MM.1S (cell line): Measurements from ENCODE around the gene NKG7.

Experiments
- DNase-seq: peaks from one replicate; pipeline ENCODE4 v3.0.0-alpha.2; 2015
- H2AFZ ChIP-seq: fragments of 300-600 bp; sonication (generic); 2 replicates; pipeline ENCODE4 v1.6.0; 2016; ENCODE audit warnings: antibody characterized with exemption, low read length
- H3F3A ChIP-seq: fragments of 300-600 bp; sonication (generic); 2 replicates; pipeline ENCODE4 v1.6.1; 2016; ENCODE audit warnings: mild to moderate bottlenecking, antibody characterized with exemption, low read length, moderate library complexity, mixed read lengths; ENCODE audit not compliant: insufficient read depth
- H3K27ac ChIP-seq: fragments of 300-600 bp; sonication (generic); 2 replicates; pipeline ENCODE4 v1.5.1; 2016; ENCODE audit warnings: mild to moderate bottlenecking, low read length
- H3K27me3 ChIP-seq: fragments of 300-600 bp; sonication (generic); replicated peaks from 2 replicates; pipeline ENCODE4 v1.6.0; 2016; ENCODE audit warnings: low read length; ENCODE audit not compliant: insufficient read depth
- H3K36me3 ChIP-seq: fragments of 300-600 bp; sonication (generic); replicated peaks from 2 replicates; pipeline ENCODE4 v1.6.1; 2016; ENCODE audit warnings: mild to moderate bottlenecking, low read length, mixed read lengths; ENCODE audit not compliant: insufficient read depth
- H3K4me1 ChIP-seq: fragments of 300-600 bp; sonication (generic); 2 replicates; pipeline ENCODE4 v1.6.1; 2016; ENCODE audit warnings: low read length, mixed read lengths
- H3K4me2 ChIP-seq: fragments of 300-600 bp; sonication (generic); 2 replicates; pipeline ENCODE4 v1.6.0; 2016; ENCODE audit warnings: low read depth, low read length
- H3K4me3 ChIP-seq: fragments of 300-600 bp; sonication (generic); 2 replicates; pipeline ENCODE4 v1.5.1; 2016; ENCODE audit warnings: low read length, mixed read lengths
- H3K79me2 ChIP-seq: fragments of 300-600 bp; sonication (generic); 2 replicates; pipeline ENCODE4 v1.6.1; 2016; ENCODE audit warnings: mixed run types, low read length, mixed read lengths
- H3K9ac ChIP-seq: fragments of 300-600 bp; sonication (generic); 2 replicates; pipeline ENCODE4 v1.6.1; 2016; ENCODE audit warnings: low read length, mixed read lengths
- H3K9me2 ChIP-seq: fragments of 300-600 bp; sonication (generic); replicated peaks from 2 replicates; pipeline ENCODE4 v1.6.1; 2016; ENCODE audit warnings: mild to moderate bottlenecking, low read length, mixed read lengths; ENCODE audit not compliant: insufficient read depth
- H3K9me3 ChIP-seq: fragments of 300-600 bp; sonication (generic); replicated peaks from 2 replicates; pipeline ENCODE4 v1.6.1; 2016; ENCODE audit warnings: mild to moderate bottlenecking, low read length, mixed read lengths; ENCODE audit not compliant: insufficient read depth
- H4K20me1 ChIP-seq: fragments of 300-600 bp; sonication (generic); 2 replicates; pipeline ENCODE4 v1.6.1; 2016; ENCODE audit warnings: mild to moderate bottlenecking, low read length, moderate library complexity, mixed read lengths; ENCODE audit not compliant: insufficient read depth
- EZH2 ChIP-seq: fragments of 300-600 bp; sonication (generic); optimal IDR thresholded peaks from 2 replicates; pipeline ENCODE3; 2017; ENCODE audit warnings: low read depth, mild to moderate bottlenecking, antibody characterized with exemption, low read length, mixed read lengths
- EZH2phosphoT487 ChIP-seq: fragments of 300-600 bp; sonication (generic); IDR thresholded peaks from 2 replicates; pipeline ENCODE4 v1.6.1; 2018; ENCODE audit warnings: antibody characterized with exemption, low read length
- TF ChIP-seq, protein P1 (sequence below): fragments of 300-600 bp; sonication (generic); IDR thresholded peaks from 2 replicates; pipeline ENCODE4 v1.5.1; 2016; ENCODE audit warnings: antibody characterized with exemption, low read length, mixed read lengths

NKG7 gene

DNA sequence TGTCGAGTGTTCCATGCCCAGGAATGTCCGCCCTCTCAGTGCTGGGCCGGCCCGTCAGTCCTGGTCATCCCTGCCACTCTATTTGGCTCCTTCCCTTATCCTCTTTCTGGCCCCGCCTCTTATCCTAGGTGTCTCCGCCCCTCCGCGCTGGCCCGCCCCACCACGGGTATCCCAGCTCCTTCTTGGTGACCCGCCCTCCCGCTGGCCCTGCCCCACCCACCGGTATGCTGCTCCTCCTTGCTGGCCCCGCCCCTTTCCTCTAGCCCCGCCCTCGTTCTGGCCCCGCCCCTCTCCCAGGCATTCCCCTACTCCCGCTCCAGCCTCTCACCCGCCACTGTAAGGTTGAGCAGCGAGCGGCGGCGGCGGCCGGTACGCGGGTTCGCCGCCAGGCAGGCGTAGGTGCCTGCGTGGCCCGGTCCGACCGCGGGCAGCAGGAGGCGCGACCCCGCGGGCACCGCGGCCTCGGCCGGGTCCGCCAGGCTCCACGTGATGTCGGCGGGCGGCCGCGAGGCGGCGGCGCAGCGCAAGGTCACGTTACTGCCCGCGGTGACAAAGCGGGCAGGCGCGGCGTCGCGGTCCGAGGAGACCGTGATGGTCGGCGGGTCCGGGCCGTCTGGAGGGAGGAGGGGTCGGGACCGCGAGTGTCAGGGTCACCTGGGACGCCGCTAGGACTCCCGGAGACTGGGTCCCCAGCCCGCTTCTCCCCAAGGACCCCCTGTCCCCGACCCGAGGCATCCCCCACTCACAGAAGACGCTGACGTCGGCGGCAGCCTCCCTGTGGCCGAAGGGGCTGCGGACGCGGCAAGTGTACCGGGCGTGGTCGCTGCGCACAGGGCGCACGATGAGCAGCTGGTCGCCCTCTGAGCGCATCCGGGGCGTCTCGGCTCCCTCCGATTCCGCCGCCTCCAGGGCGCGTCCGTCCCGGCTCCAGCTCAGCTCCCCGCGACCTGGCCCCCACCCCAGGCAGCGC lies 32.5 kb downstream of the NKG7 start:
- H3K9me3 ChIP-seq = no peaks in the 10 kb centered on the region
- H3K79me2 ChIP-seq = no peaks in the 10 kb centered on the region
- no peak overlapping the region for H3K9ac ChIP-seq
- no peak overlapping the region for H3K4me2 ChIP-seq
- TF ChIP-seq EZH2 (no peak), EZH2phosphoT487 (no peak)
- TF ChIP-seq, protein P1, sequence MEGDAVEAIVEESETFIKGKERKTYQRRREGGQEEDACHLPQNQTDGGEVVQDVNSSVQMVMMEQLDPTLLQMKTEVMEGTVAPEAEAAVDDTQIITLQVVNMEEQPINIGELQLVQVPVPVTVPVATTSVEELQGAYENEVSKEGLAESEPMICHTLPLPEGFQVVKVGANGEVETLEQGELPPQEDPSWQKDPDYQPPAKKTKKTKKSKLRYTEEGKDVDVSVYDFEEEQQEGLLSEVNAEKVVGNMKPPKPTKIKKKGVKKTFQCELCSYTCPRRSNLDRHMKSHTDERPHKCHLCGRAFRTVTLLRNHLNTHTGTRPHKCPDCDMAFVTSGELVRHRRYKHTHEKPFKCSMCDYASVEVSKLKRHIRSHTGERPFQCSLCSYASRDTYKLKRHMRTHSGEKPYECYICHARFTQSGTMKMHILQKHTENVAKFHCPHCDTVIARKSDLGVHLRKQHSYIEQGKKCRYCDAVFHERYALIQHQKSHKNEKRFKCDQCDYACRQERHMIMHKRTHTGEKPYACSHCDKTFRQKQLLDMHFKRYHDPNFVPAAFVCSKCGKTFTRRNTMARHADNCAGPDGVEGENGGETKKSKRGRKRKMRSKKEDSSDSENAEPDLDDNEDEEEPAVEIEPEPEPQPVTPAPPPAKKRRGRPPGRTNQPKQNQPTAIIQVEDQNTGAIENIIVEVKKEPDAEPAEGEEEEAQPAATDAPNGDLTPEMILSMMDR = no peak
- DNase-seq = no peak
- H3K27me3 ChIP-seq = no peaks in the 10 kb centered on the region
- no peaks in the 10 kb centered on the region for H3K4me1 ChIP-seq
- H3K9me2 ChIP-seq = no peaks in the 10 kb centered on the region
- H3K27ac ChIP-seq = no peak overlapping the region
- H2AFZ ChIP-seq = no peak overlapping the region
- H4K20me1 ChIP-seq = no peaks in the 10 kb centered on the region
- H3K36me3 ChIP-seq = no peaks in the 10 kb centered on the region
- no peak overlapping the region for H3K4me3 ChIP-seq
- no peaks in the 10 kb centered on the region for H3F3A ChIP-seq

- H4K20me1 ChIP-seq = no peaks in the 10 kb centered on the region
- H3K79me2 ChIP-seq = no peaks in the 10 kb centered on the region
- no peak overlapping the region for H3K27ac ChIP-seq
- H3K9ac ChIP-seq = no peak overlapping the region
- TF ChIP-seq EZH2 (no peak), EZH2phosphoT487 (no peak)
- TF ChIP-seq, protein P1 = no peak
- H3K4me1 ChIP-seq = no peaks in the 10 kb centered on the region
- no peak overlapping the region for H3K4me2 ChIP-seq
- H3K9me3 ChIP-seq = no peaks in the 10 kb centered on the region
- H2AFZ ChIP-seq = no peak overlapping the region
- no peak for DNase-seq
- no peaks in the 10 kb centered on the region for H3K36me3 ChIP-seq
- H3K4me3 ChIP-seq = no peak overlapping the region
- no peaks in the 10 kb centered on the region for H3K27me3 ChIP-seq
- no peaks in the 10 kb centered on the region for H3K9me2 ChIP-seq
- no peaks in the 10 kb centered on the region for H3F3A ChIP-seq
These were observed 33.2 kb downstream of the NKG7 start for GRCh38 chr19:51339313-51339686.

- no peaks in the 10 kb centered on the region for H3K9me3 ChIP-seq
- no peaks in the 10 kb centered on the region for H3K4me1 ChIP-seq
- H3K9me2 ChIP-seq = no peaks in the 10 kb centered on the region
- no peak overlapping the region for H3K9ac ChIP-seq
- no peak for DNase-seq
- no peaks in the 10 kb centered on the region for H3F3A ChIP-seq
- H2AFZ ChIP-seq = no peak overlapping the region
- no peaks in the 10 kb centered on the region for H3K36me3 ChIP-seq
- H4K20me1 ChIP-seq = no peaks in the 10 kb centered on the region
- TF ChIP-seq EZH2 (no peak), EZH2phosphoT487 (no peak)
- TF ChIP-seq, protein P1 = no peak
- no peak overlapping the region for H3K27ac ChIP-seq
- H3K27me3 ChIP-seq = no peaks in the 10 kb centered on the region
- H3K4me3 ChIP-seq = no peak overlapping the region
- H3K79me2 ChIP-seq = no peaks in the 10 kb centered on the region
- no peak overlapping the region for H3K4me2 ChIP-seq
These were observed 33.7 kb downstream of the NKG7 start for GRCh38 chr19:51338563-51339312.
